ENCODE results near the gene NOVA2.

The NOVA2 gene

DNA sequence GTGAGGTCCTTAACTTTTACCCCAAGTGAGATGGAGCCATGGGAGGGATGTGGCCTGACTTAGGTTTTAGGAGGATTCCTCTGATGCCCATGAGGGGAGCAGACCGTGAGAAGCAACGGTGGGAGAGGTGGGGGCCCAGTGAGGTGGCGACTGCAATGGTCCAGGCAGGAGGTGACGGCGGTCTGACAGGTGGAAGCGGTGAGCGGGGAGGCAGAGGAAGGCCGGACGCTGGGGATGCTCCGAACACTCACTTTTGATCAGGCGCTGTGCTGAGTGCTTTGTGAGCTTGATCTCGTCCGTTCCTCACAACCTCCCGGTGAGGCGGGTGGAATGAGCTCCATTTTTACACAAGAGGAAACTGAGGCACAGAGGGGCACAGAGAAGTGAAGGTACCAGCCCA, 11.6 kb downstream of the NOVA2 start:
- H3K4me3 ChIP-seq (ENCODE audit: control insufficient read depth, low read depth, low read length), result no peak overlapping the region
- TF ChIP-seq, protein P1, sequence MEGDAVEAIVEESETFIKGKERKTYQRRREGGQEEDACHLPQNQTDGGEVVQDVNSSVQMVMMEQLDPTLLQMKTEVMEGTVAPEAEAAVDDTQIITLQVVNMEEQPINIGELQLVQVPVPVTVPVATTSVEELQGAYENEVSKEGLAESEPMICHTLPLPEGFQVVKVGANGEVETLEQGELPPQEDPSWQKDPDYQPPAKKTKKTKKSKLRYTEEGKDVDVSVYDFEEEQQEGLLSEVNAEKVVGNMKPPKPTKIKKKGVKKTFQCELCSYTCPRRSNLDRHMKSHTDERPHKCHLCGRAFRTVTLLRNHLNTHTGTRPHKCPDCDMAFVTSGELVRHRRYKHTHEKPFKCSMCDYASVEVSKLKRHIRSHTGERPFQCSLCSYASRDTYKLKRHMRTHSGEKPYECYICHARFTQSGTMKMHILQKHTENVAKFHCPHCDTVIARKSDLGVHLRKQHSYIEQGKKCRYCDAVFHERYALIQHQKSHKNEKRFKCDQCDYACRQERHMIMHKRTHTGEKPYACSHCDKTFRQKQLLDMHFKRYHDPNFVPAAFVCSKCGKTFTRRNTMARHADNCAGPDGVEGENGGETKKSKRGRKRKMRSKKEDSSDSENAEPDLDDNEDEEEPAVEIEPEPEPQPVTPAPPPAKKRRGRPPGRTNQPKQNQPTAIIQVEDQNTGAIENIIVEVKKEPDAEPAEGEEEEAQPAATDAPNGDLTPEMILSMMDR (IDR thresholded peaks at IDR 0.05; ENCODE audit: control insufficient read depth, insufficient read depth, low read depth, low read length, missing control alignments), result no peak
- no peak for DNase-seq (ENCODE audit: low read depth)

DNA sequence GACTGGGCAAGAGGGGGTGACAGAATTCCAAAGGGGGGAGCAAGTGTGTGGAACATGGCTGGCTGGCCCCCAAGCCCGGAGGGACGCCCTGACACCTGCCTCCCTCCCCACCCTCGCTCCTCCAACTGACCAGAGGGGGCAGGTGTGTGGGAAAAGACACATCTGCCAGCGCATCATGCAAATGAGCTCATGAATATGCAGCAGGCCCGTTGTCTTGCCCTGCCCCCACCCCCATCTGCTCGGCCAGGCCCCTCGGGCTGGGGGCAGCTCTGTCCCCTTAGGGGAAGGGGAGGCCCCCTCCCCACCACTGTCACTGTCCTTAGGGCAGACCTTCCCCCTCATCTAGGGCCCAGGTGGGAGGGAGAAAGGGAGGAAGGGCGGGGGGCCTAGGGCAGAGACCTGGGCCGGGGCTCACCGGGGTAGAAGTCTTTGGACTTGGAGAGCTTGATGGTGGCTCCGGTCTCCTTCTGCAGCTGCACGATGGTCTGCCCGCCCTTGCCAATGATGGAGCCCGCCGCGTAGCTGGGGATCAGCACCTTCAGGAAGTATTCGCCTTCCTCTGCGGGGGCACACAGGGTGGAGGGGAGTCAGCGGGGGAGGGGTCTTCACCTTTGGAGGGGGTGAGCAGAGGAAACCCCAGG, 12.9 kb downstream of the NOVA2 start:
- DNase-seq (ENCODE audit: low read depth), result no peak
- TF ChIP-seq, protein P1 (IDR thresholded peaks at IDR 0.05; ENCODE audit: control insufficient read depth, insufficient read depth, low read depth, low read length, missing control alignments), result no peak
- no peak overlapping the region for H3K4me3 ChIP-seq (ENCODE audit: control insufficient read depth, low read depth, low read length)

DNA sequence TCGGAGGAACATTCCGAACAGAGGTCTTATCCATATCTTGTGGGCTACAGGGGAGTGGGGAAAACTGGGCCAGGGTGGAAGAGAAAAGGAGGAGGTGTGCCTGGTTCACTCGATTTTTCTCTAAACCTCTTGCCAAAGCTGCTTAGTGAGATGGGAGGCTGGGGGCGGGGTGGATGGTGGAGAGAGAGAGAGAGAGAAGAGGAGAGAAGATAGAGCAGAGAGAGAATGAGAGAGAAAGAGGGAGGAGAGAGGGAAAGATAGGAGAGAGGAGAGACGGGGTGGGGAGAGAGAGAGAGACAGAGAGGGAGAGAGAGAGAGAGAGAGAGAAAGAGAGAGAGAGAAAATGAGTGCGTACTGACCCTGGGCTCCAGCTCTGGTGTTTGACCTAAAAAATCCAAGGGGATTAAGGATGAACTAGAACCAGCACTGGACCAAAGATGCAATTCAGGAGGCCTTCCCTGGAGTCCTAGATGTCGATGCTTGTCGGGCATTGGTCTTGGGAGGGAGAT, 14.1 kb downstream of the NOVA2 start:
- TF ChIP-seq, protein P1 (IDR thresholded peaks at IDR 0.05; ENCODE audit: control insufficient read depth, insufficient read depth, low read depth, low read length, missing control alignments), result no peak
- no peak for DNase-seq (ENCODE audit: low read depth)
- no peak overlapping the region for H3K4me3 ChIP-seq (ENCODE audit: control insufficient read depth, low read depth, low read length)

DNA sequence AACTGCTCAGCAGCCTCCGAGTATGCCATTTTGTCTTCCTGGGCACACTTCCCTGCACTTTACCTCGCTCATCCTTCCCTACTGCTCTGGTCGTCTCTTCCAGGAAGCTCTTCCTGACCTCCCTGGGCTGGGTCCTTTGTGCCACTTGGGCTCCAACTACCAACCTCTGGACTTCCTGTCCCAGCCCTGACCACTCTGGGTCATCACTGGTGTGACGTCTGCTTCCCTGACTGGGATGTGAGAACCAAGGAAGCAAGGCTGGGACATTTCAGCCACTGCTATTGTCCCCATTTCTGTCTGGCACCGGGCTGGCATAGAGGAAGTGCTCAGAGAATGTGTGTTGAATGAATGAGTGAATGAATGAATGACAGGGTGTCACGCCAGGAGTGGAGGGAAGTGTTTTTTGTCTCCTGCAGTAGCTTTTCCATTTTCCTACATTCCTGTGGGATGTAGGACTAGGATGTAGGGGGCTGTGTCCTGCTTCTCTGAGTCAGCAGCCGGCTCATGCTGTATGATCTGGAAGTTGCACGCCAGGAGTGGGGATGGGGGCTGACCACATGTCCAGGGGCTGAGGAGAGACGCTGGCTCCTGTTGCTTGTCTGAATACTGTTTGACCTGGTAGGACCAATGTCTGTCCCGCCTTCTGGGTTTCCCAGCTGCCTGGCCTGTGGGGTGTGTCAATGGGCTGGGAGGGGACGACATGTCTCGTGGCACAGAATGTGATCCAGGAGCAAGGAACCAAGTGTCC, 14.7 kb downstream of the NOVA2 start:
- DNase-seq (ENCODE audit: low read depth), result no peak
- TF ChIP-seq, protein P1 (IDR thresholded peaks at IDR 0.05; ENCODE audit: control insufficient read depth, insufficient read depth, low read depth, low read length, missing control alignments), result no peak
- no peak overlapping the region for H3K4me3 ChIP-seq (ENCODE audit: control insufficient read depth, low read depth, low read length)

DNA sequence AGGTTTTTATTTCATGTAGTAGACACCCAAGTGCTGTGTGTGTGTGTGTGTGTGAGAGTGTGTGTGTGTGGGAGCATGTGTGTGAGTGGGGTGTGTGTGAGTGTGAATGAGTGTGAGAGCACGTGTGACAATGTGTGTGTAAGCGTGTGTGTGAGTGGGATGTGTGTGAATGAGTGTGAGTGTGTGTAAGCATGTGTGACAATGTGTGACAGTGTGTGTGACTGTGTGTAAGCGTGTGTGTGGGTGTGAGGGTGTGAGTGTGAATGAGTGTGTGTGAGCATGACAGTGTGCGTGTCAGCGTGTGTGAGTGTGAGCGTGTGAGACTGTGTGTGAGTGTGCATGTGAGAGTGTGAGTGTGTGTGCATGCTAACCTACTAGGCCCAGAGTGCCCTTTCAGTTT, 15.3 kb downstream of the NOVA2 start:
- H3K4me3 ChIP-seq (ENCODE audit: control insufficient read depth, low read depth, low read length), result no peak overlapping the region
- TF ChIP-seq, protein P1 (IDR thresholded peaks at IDR 0.05; ENCODE audit: control insufficient read depth, insufficient read depth, low read depth, low read length, missing control alignments), result no peak
- no peak for DNase-seq (ENCODE audit: low read depth)

DNA sequence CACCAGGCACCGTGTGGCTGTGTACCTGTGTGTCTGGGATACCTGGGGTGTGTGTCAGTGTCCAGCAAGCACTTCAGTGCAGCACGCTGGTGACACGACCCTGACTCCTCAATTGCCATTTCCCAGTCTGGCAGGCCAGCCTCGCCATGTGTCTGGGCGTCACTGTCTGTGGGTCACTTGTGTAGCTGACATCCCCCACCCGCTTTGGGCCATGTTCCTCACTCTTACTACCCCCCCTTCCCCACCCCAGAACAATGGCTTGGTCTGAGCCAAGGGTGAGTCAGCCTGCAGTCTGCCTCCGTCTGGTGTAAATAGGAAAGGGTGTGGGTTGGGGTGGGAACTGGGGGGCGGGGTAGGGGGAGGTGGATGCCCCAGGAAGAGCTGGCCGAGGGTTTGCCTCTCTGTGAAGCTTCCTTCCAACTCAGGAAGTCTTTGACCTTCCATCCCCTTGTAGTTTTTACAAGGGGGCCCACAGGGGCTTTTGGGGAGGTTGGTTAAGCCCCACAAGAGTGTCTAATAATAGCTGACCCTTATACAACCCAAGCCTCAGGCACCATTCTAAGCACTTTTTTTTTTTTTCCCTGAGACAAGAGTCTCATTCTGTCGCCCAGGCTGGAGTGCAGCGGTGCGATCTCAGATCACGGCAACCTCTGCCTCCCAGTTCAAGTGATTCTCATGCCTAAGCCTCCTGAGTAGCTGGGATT, 17.6 kb downstream of the NOVA2 start:
- TF ChIP-seq, protein P1 (IDR thresholded peaks at IDR 0.05; ENCODE audit: control insufficient read depth, insufficient read depth, low read depth, low read length, missing control alignments), result no peak
- no peak for DNase-seq (ENCODE audit: low read depth)
- H3K4me3 ChIP-seq (ENCODE audit: control insufficient read depth, low read depth, low read length), result no peak overlapping the region

Data from AG09309 (cell line).